Nephron (organoid): ENCODE data around the gene AMFR.

ENCODE experiments used
- H3K27ac Mint-ChIP-seq, 3 experiments: 2 replicates each; pipeline ENCODE4 v1.8.0; 2020; ENCODE audit warnings: mixed read lengths in 3 of 3, mild to moderate bottlenecking in 2 of 3, moderate library complexity in 1 of 3
- H3K27me3 Mint-ChIP-seq: 2 replicates; pipeline ENCODE4 v1.8.0; 2021; ENCODE audit warnings: low read depth, mild to moderate bottlenecking, moderate library complexity, mixed read lengths
- H3K36me3 Mint-ChIP-seq: 2 replicates; pipeline ENCODE4 v1.8.0; 2020; ENCODE audit warnings: low read depth, mixed read lengths
- H3K4me1 Mint-ChIP-seq: 2 replicates; pipeline ENCODE4 v1.8.0; 2020; ENCODE audit warnings: mixed read lengths
- H3K4me3 Mint-ChIP-seq, 3 experiments: 2 replicates each; pipeline ENCODE4 v1.8.0; 2020; ENCODE audit warnings: mild to moderate bottlenecking in 3 of 3, mixed read lengths in 3 of 3, moderate library complexity in 2 of 3
- H3K9me3 Mint-ChIP-seq: 2 replicates; pipeline ENCODE4 v1.8.0; 2020; ENCODE audit warnings: mixed read lengths
- TF ChIP-seq, protein P1 (sequence below), 3 experiments: fragments of 200-600 bp; sonication (generic); IDR thresholded peaks; one replicate each; pipeline ENCODE4 v1.5.0; 2021; ENCODE audit warnings: antibody characterized with exemption in 3 of 3; ENCODE audit not compliant: unreplicated experiment in 3 of 3

Gene AMFR

DNA sequence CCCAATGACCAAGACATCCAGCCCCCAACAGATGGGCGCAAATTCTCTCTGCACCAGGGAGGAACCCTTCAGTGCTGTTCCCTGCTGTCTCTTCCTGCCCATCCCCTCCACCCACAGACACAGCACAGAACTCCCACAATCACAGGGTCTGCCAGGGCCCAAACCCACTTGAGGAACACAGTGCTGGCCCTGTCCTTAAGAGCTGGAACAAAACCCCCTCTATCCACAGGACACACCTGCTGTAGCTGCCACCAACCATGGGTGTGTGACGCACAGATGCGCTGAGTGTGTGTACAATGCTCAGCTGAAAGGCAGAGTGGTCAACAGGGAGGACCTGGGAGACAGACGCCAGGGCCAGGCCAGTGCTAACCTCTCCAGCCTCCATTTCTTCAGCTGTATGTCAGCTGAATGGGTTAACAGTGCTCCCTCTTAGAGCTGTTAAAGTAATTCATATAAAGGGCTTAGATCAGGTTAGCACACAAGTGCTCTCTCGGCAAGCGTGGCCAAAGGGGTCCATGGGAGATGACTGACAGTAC, 62.1 kb downstream of the AMFR start:
- Mint-ChIP-seq H3K9me3 (no peaks in the 10 kb centered on the region), H3K27me3 (peaks cover 4% of the 10 kb centered on the region), H3K27ac (no peak overlapping the region), H3K36me3 (peaks cover 57% of the 10 kb centered on the region), H3K4me3 (no peak overlapping the region), H3K4me1 (peaks cover 13% of the 10 kb centered on the region)
- TF ChIP-seq, protein P1, sequence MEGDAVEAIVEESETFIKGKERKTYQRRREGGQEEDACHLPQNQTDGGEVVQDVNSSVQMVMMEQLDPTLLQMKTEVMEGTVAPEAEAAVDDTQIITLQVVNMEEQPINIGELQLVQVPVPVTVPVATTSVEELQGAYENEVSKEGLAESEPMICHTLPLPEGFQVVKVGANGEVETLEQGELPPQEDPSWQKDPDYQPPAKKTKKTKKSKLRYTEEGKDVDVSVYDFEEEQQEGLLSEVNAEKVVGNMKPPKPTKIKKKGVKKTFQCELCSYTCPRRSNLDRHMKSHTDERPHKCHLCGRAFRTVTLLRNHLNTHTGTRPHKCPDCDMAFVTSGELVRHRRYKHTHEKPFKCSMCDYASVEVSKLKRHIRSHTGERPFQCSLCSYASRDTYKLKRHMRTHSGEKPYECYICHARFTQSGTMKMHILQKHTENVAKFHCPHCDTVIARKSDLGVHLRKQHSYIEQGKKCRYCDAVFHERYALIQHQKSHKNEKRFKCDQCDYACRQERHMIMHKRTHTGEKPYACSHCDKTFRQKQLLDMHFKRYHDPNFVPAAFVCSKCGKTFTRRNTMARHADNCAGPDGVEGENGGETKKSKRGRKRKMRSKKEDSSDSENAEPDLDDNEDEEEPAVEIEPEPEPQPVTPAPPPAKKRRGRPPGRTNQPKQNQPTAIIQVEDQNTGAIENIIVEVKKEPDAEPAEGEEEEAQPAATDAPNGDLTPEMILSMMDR (IDR thresholded peaks at IDR 0.05; ENCODE audit: unreplicated experiment in 3 of 3) = no peak

DNA sequence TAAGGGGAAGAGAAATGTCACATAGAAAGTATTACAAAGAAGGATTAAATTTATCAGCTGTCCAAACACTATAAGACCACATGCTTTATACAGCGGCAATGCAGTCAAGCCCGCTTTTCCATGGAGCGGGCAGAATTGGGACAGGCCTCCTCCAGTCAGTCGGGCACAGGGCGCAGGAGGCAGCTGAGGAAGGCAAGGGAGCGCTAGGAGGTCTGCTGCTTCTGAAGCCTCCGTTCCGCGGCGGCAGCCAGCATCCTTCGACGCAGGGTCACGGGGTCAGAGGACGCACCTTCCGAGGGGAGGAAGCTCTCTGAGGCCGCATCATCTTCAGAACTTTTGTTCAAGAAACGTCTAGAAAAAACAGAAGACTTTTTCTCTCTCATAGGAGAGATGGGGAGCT, 62.6 kb downstream of the AMFR start:
- H3K4me1 Mint-ChIP-seq = peaks cover 17% of the 10 kb centered on the region
- no peak overlapping the region for H3K4me3 Mint-ChIP-seq

DNA sequence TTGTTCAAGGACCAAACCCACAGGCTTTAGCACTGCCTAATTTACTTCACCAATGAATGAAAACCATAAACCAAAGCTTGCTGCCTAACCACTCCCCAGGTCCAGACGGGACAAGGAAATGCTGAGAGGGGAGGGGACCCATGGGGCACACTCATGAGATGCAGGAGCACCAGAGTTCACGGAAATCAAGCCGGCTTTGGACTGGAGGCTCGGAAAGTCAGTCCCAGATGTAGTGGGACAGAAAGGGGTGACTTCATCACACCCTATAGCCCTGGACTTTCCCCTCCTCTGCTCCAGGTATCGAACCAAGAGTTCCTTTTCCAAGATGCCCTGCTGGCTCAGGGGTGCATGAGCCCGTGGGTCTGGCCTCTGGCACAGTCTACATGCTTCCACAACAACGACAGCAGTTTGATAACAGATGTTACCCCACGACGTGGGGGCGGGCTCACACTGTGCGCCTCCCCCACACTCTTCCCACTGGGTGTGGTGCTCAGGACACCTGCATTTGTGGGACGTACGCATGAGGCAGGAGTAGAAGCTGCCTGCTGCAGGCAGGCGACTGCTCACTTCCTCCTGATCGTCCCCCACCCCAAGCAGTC, 63.2 kb downstream of the AMFR start:
- H3K4me1 Mint-ChIP-seq = peaks cover 23% of the 10 kb centered on the region
- H3K9me3 Mint-ChIP-seq = no peaks in the 10 kb centered on the region
- no peak overlapping the region for H3K27ac Mint-ChIP-seq
- H3K4me3 Mint-ChIP-seq = no peak overlapping the region
- TF ChIP-seq, protein P1 (IDR thresholded peaks at IDR 0.05; ENCODE audit: unreplicated experiment in 3 of 3) = no peak
- peaks cover 4% of the 10 kb centered on the region for H3K27me3 Mint-ChIP-seq
- H3K36me3 Mint-ChIP-seq = peaks cover 46% of the 10 kb centered on the region

More for the DNA sequence above, 62.6 kb downstream of the AMFR start:
- Mint-ChIP-seq H3K36me3 (peaks cover 51% of the 10 kb centered on the region), H3K9me3 (no peaks in the 10 kb centered on the region), H3K27me3 (peaks cover 4% of the 10 kb centered on the region), H3K27ac (no peak overlapping the region)
- TF ChIP-seq, protein P1 (IDR thresholded peaks at IDR 0.05; ENCODE audit: unreplicated experiment in 3 of 3) = no peak

DNA sequence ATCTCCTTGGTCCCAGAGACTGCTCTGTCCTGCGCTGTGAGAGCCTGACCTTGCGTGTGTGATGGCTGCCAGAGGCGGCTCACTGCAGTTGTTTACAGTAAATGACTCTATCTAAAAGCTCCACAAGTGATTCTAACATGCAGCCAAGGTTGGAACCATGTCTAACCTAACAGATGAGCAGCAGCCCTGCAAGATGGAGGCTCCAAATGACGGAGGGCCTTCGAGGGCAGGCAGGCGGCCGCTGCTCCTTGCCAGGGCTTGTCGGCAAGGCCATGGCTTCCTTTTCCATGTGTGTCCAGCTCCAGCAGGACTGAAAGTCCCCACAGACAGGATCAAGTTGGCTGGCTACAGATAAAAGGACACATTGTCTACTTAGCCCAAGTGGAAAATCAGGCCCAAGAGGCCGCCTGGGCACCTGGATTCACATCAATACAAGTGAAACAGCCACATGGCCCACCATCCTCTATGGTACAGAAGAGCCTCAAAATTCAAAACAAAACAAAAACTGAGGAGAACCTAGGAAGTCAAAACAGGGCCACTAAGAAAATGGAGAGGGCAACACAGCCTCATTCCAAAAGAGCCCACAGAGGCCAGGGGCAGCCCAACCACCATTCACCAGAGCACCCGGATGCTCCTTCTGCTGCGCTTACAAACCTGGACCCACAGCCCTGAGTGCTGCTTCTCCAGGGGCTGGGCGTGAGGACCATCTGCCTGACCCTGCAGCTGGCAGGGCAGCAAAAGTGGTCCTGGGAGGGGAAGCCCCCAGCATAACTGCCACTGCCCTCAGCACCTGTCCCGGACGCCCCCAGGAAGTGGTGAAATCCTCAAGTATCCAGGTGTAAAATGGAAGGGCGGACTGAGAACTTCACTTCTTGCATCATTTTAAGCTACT, 65.0 kb downstream of the AMFR start:
- Mint-ChIP-seq H3K27me3 (peaks cover 4% of the 10 kb centered on the region), H3K4me3 (no peak overlapping the region), H3K9me3 (no peaks in the 10 kb centered on the region), H3K4me1 (peaks cover 37% of the 10 kb centered on the region), H3K36me3 (peaks cover 42% of the 10 kb centered on the region), H3K27ac (peak overlapping the region in 1 of 3 experiments; percentile 14)
- TF ChIP-seq, protein P1 (IDR thresholded peaks at IDR 0.05; ENCODE audit: unreplicated experiment in 3 of 3) = no peak

DNA sequence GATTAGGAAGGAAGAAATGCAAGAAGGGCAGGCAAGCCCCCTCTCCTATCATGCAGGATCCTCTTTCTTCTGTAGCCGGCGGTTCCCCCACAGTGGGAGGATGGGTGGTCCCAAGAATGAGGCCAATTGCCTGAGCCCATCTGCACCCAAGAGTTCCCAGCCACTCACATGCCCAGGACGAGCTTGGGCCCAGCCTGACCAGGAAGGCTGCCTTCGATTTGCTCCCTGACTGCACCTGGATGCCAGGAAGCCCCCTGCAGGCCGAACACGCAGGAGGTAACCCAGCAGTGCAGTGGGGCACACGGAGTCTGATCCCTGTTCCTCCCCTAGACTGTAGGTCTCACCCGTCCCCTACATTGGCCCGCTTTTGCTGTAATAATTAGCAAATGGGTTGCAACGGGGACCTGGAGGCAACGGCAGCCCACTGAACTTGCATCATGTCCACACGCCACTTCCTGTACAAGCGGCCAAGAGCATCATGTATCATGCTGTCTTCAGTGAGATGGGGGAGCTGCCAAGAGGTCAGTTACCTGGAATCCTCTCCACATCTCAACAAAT, 67.5 kb downstream of the AMFR start:
- TF ChIP-seq, protein P1 (IDR thresholded peaks at IDR 0.05; ENCODE audit: unreplicated experiment in 3 of 3) = no peak
- Mint-ChIP-seq H3K4me1 (peaks cover 37% of the 10 kb centered on the region), H3K36me3 (peaks cover 19% of the 10 kb centered on the region), H3K4me3 (peak overlapping the region; percentile 56 to 89 (median 72)), H3K27me3 (no peaks in the 10 kb centered on the region), H3K9me3 (no peaks in the 10 kb centered on the region), H3K27ac (peak overlapping the region; percentile 89 to 98 (median 97))
